BJ (cell line): Measurements from ENCODE around the gene SORCS3. TPM values are rescaled to one million over a fixed set of nuclear protein-coding genes. Genes with fewer than 3 reads are reported as not detected.
"Not testable (repeated sequence)": the region's sequence is repeated elsewhere in the genome, so short reads cannot be mapped to it uniquely, and the experiment has no call there.

ENCODE experiments used
- CTCF ChIA-PET: fragments of 350-600 bp; formaldehyde crosslinking; extraction: SDS; loops from one replicate; lab custom pipeline; 2021; ENCODE audit warnings: antibody characterized with exemption, inconsistent platforms; lab: Yijun Ruan, JAX
- POLR2A ChIA-PET: fragments of 300-600 bp; sonication (Branson Sonifier 250); formaldehyde crosslinking; extraction: SDS; loops from one replicate; lab custom pipeline; 2021; ENCODE audit warnings: antibody characterized with exemption; lab: Charles Lee
- DNase-seq: peaks from one replicate; pipeline ENCODE4 v3.0.0-alpha.2; 2011; ENCODE audit warnings: low read depth
- H3K27me3 ChIP-seq: 2 replicates; pipeline ENCODE4 v1.6.0; 2011; ENCODE audit warnings: low read length; ENCODE audit not compliant: control insufficient read depth, insufficient read depth
- H3K36me3 ChIP-seq: 2 replicates; pipeline ENCODE4 v1.5.1; 2011; ENCODE audit warnings: low read length; ENCODE audit not compliant: control insufficient read depth, insufficient read depth
- H3K4me3 ChIP-seq: 2 replicates; pipeline ENCODE4 v1.5.1; 2011; ENCODE audit warnings: low read depth, mild to moderate bottlenecking, control low read depth, low read length
- polyA plus RNA-seq: library from polyadenylated mRNA; depleted of rRNA; stranded (reverse); fragments of >200 nt; gene quantifications from 2 replicates; pipeline ENCODE4 v1.2.3, GENCODE V29; 2011
- TF ChIP-seq, protein P1 (sequence below): IDR thresholded peaks from 2 replicates; pipeline ENCODE4 v1.5.1; 2011; ENCODE audit warnings: low read depth, mild to moderate bottlenecking, control low read depth, inconsistent platforms, low read length, moderate library complexity; ENCODE audit not compliant: insufficient read depth

Gene SORCS3
- polyA plus RNA-seq, 1 experiment = not detected

- Histone ChIP-seq H3K36me3 (no peaks in the 10 kb centered on the region), H3K27me3 (no peaks in the 10 kb centered on the region)
Observed at GRCh38 chr10:104694074-104694473, 53.0 kb downstream of the SORCS3 start.

DNA sequence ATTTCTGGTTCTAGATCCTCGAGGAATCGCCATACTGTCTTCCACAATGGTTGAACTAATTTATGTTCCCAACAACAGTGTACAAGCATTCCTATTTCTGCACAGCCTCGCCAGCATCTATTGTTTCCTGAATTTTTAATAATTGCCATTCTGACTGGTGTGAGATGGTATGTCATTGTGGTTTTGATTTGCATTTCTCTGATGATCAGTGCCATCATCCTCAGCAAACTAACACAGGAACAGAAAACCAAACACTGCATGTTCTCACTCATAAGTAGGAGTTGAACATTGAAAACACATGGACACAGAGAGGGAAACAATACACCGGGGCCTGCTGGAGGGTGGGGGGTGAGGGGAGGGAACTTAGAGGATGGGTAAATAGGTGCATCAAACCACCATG lies 62.2 kb downstream of the SORCS3 start:
- H3K4me3 ChIP-seq, H3K36me3 ChIP-seq, DNase-seq, H3K27me3 ChIP-seq, CTCF ChIA-PET, POLR2A ChIA-PET: not testable (repeated sequence)

More at GRCh38 chr10:104694074-104694473, 53.0 kb downstream of the SORCS3 start:
- ChIA-PET CTCF (no interaction called here), POLR2A (no interaction called here)
- TF ChIP-seq, protein P1, sequence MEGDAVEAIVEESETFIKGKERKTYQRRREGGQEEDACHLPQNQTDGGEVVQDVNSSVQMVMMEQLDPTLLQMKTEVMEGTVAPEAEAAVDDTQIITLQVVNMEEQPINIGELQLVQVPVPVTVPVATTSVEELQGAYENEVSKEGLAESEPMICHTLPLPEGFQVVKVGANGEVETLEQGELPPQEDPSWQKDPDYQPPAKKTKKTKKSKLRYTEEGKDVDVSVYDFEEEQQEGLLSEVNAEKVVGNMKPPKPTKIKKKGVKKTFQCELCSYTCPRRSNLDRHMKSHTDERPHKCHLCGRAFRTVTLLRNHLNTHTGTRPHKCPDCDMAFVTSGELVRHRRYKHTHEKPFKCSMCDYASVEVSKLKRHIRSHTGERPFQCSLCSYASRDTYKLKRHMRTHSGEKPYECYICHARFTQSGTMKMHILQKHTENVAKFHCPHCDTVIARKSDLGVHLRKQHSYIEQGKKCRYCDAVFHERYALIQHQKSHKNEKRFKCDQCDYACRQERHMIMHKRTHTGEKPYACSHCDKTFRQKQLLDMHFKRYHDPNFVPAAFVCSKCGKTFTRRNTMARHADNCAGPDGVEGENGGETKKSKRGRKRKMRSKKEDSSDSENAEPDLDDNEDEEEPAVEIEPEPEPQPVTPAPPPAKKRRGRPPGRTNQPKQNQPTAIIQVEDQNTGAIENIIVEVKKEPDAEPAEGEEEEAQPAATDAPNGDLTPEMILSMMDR = no peak
- DNase-seq = no peak
- no peak overlapping the region for H3K4me3 ChIP-seq

DNA sequence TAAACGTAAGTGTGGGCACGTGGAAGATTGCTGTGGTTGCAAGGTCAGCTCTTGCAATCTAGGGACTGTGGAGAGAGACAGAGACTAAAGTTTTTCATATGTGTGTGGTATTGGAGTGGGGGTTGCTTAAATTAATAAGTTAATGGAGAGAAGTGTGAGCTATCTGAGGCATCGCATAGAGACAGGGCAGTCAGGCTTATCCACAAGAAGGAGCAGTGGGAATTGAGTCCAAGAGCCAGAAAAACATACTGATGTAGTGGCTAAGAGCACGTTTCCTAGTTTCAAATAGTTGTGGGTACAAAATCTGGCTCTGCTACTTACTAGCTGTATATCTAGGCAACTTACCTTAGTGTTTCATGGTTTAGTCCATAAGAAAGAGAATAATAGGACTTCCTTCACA lies 65.8 kb downstream of the SORCS3 start:
- no peak for DNase-seq

GRCh38 chr10:104707602-104708459 lies 66.7 kb downstream of the SORCS3 start:
- CTCF ChIA-PET = no interaction called here
- POLR2A ChIA-PET = no interaction called here
- DNase-seq = no peak
- Histone ChIP-seq H3K36me3 (no peaks in the 10 kb centered on the region), H3K27me3 (no peaks in the 10 kb centered on the region), H3K4me3 (no peak overlapping the region)
- TF ChIP-seq, protein P1 = no peak

More for the DNA sequence above, 65.8 kb downstream of the SORCS3 start:
- H3K27me3 ChIP-seq = no peaks in the 10 kb centered on the region
- H3K36me3 ChIP-seq = no peaks in the 10 kb centered on the region
- TF ChIP-seq, protein P1 = no peak
- no peak overlapping the region for H3K4me3 ChIP-seq
- ChIA-PET POLR2A (no interaction called here), CTCF (no interaction called here)

DNA sequence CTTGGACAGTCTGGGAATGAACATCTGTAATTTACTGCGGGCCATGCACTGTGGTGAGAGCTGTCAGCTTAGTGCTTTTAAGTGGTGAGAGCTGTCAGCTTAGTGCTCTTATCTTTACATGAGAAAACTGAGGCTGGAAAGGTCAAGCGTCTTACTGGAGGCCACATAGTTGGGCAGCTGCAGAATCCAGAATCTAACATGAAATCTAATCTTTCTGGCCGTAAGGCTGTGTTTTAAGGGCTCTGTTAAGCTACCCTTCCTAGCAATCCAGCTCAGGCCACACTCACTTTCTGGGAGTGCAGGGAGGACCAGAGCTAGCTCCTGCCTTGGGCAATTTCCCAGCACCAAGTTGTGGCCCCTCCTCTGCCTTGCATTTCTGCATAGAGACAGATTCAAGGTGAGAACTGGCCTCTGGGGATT lies 70.2 kb downstream of the SORCS3 start:
- TF ChIP-seq, protein P1 = no peak
- CTCF ChIA-PET = no interaction called here
- no peaks in the 10 kb centered on the region for H3K27me3 ChIP-seq
- POLR2A ChIA-PET = no interaction called here
- H3K36me3 ChIP-seq = no peaks in the 10 kb centered on the region
- no peak overlapping the region for H3K4me3 ChIP-seq
- DNase-seq = no peak

- H3K4me3 ChIP-seq, CTCF ChIA-PET, POLR2A ChIA-PET, H3K36me3 ChIP-seq, H3K27me3 ChIP-seq, DNase-seq: not testable (repeated sequence)
Observed at GRCh38 chr10:104730593-104730992, 89.5 kb downstream of the SORCS3 start.
